Hepatocyte (in vitro differentiated cells): ENCODE measurements around the gene UGGT2.

ENCODE experiments used
- EZH2 ChIP-seq: fragments of 200-600 bp; sonication (generic); IDR thresholded peaks from 2 replicates; pipeline ENCODE4 v1.6.1; 2016; ENCODE audit warnings: antibody characterized with exemption, mild to moderate bottlenecking, borderline replicate concordance
- EZH2phosphoT487 ChIP-seq: fragments of 200-600 bp; sonication (generic); IDR thresholded peaks from one replicate; pipeline ENCODE4 v1.6.1; 2018; ENCODE audit warnings: antibody characterized with exemption, mild to moderate bottlenecking, low read depth, moderate library complexity; ENCODE audit not compliant: unreplicated experiment, severe bottlenecking
- TF ChIP-seq, protein P1 (sequence below): fragments of 200-600 bp; sonication (generic); IDR thresholded peaks from 2 replicates; pipeline ENCODE4 v1.5.1; 2016; ENCODE audit warnings: antibody characterized with exemption, mild to moderate bottlenecking; ENCODE audit not compliant: poor library complexity

DNA sequence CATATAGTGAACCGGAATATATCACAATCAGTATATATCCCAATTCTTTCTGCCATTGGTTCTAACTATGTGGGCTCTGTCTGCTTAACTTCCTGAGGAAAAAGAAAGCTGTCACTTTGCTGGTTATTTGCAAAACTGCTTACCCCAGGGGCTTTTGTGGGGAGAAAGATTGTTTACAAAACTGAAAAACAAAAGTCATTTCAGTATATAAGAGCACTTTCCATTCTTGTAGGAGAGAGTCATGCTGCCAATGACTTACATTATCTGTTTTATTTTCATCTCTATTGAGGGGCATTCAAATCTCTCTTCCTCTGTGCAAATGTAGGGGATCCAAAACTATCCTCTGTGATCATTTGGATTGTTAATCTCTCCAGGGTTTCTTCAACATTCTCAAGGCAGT, 33.5 kb upstream of the UGGT2 start:
- TF ChIP-seq, protein P1, sequence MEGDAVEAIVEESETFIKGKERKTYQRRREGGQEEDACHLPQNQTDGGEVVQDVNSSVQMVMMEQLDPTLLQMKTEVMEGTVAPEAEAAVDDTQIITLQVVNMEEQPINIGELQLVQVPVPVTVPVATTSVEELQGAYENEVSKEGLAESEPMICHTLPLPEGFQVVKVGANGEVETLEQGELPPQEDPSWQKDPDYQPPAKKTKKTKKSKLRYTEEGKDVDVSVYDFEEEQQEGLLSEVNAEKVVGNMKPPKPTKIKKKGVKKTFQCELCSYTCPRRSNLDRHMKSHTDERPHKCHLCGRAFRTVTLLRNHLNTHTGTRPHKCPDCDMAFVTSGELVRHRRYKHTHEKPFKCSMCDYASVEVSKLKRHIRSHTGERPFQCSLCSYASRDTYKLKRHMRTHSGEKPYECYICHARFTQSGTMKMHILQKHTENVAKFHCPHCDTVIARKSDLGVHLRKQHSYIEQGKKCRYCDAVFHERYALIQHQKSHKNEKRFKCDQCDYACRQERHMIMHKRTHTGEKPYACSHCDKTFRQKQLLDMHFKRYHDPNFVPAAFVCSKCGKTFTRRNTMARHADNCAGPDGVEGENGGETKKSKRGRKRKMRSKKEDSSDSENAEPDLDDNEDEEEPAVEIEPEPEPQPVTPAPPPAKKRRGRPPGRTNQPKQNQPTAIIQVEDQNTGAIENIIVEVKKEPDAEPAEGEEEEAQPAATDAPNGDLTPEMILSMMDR, result no peak
- TF ChIP-seq EZH2phosphoT487 (no peak), EZH2 (no peak)
